ENCODE data around the gene SEC31A. TPM values are rescaled to one million over a fixed set of nuclear protein-coding genes. Genes with fewer than 3 reads are reported as not detected.

The SEC31A gene
- total RNA-seq, 4 donors from 2014 or later: 133 to 299 (median 161) TPM

DNA sequence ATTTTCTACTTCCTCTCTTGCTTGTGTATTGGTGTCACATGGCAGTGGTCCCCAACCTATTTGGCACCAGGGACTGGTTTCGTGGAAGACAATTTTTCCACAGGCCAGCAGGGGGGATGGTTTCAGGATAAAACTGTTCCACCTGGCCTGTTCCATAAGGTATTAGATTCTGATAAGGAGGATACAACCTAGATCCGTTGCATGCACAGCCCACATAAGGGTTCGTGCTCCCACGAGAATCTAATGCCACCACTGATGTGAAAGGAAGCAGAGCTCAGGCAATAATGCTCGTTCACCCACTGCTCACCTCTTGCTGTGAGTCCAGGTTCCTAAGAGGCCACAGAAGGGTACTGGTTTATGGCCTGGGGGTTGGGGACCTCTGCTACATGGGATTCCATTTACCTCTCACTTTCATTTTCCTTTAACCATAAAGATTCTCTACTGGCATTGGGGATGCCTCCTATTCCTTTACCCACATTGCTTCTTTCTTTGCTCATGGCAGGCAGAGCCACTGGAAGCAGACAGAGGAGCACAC lies 38.1 kb downstream of the SEC31A start:
- DNase-seq (ENCODE audit: low spot score in 2 of 2): no peak
- H3K27me3 ChIP-seq: no peaks in the 10 kb centered on the region
- WGBS: 66% methylated on average over 5 of the region's 5 CpGs
- TF ChIP-seq EP300 (IDR thresholded peaks at IDR 0.05) (no peak), POLR2A (IDR thresholded peaks at IDR 0.05) (no peak), POLR2AphosphoS5 (IDR thresholded peaks at IDR 0.05) (no peak)
- TF ChIP-seq, protein P1, sequence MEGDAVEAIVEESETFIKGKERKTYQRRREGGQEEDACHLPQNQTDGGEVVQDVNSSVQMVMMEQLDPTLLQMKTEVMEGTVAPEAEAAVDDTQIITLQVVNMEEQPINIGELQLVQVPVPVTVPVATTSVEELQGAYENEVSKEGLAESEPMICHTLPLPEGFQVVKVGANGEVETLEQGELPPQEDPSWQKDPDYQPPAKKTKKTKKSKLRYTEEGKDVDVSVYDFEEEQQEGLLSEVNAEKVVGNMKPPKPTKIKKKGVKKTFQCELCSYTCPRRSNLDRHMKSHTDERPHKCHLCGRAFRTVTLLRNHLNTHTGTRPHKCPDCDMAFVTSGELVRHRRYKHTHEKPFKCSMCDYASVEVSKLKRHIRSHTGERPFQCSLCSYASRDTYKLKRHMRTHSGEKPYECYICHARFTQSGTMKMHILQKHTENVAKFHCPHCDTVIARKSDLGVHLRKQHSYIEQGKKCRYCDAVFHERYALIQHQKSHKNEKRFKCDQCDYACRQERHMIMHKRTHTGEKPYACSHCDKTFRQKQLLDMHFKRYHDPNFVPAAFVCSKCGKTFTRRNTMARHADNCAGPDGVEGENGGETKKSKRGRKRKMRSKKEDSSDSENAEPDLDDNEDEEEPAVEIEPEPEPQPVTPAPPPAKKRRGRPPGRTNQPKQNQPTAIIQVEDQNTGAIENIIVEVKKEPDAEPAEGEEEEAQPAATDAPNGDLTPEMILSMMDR (IDR thresholded peaks at IDR 0.05): no peak
- H3K36me3 ChIP-seq: peaks cover 97% of the 10 kb centered on the region
- no peak overlapping the region for H3K4me3 ChIP-seq
- no peaks in the 10 kb centered on the region for H3K4me1 ChIP-seq
- H3K27ac ChIP-seq: no peak overlapping the region
- H3K9me3 ChIP-seq: no peaks in the 10 kb centered on the region

DNA sequence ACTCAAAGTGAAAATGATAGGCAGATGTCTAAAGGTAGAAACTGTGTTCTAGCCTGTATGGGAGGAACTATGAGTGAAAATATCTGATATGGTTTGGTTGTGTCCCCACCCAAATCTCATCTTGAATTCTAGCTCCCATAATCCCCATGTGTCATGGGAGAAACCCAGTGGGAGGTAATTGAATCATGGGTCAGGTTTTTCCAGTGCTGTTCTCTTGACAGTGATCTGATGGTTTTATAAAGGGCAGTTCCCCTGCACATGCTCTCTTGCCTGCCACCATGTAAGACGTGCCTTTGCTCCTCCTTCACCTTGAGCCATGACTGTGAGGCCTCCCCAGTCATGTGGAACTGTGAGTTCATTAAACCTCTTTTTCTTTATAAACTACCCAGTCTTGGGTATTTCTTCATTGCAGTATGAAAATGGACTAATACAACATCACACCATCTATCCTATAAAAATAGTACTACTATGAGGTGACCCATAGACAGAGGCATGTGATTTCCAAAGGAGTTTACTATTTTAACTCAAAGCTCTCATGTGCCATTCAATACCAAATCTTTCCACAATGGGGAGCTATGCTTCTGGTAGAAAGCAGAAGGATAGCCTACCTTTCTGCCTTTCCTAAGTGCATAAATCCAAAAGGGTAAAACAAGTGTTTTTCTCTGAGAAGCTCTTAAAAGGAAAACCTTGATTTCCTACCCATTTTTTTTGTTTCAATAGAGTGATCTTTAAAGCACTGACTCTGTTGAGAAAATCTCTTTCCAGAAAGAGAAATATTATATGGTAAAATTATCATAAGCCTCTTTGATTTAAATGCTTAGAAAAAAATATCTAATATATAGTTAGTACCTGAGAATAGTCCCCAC lies 38.8 kb downstream of the SEC31A start:
- H3K27me3 ChIP-seq: no peaks in the 10 kb centered on the region
- no peak overlapping the region for H3K27ac ChIP-seq
- peaks cover 97% of the 10 kb centered on the region for H3K36me3 ChIP-seq
- no peak for TF ChIP-seq EP300 (IDR thresholded peaks at IDR 0.05)
- TF ChIP-seq POLR2A (IDR thresholded peaks at IDR 0.05): no peak
- TF ChIP-seq, protein P1 (IDR thresholded peaks at IDR 0.05): peak in 1 of 2 donors; percentile 40
- H3K4me3 ChIP-seq: no peak overlapping the region
- WGBS: 79% methylated on average over 1 of the region's 1 CpG
- H3K4me1 ChIP-seq: no peaks in the 10 kb centered on the region
- no peaks in the 10 kb centered on the region for H3K9me3 ChIP-seq
- no peak for DNase-seq (ENCODE audit: low spot score in 2 of 2)

DNA sequence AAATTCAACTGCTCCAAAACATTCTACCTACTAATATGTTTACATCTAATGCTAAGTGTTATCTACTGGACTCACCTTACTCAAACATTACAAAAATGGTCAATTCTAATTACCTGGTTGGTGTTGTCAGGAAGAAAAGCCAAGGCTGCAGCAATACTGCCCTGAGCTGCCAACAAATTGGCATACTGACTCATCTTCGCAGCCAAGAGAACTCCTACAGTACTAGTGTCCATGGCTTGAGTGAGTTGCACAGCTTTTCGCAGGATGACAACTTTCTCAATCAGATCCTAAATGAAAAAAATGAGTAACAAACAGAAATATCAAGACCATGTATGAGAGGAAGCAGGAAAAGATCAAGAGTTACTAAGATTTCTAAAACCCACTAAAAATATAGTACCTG lies 39.6 kb downstream of the SEC31A start:
- Histone ChIP-seq H3K4me1 (no peaks in the 10 kb centered on the region), H3K36me3 (peaks cover 97% of the 10 kb centered on the region), H3K4me3 (no peak overlapping the region), H3K9me3 (no peaks in the 10 kb centered on the region), H3K27me3 (no peaks in the 10 kb centered on the region), H3K27ac (no peak overlapping the region)
- TF ChIP-seq POLR2AphosphoS5 (IDR thresholded peaks at IDR 0.05) (no peak), EP300 (IDR thresholded peaks at IDR 0.05) (no peak), POLR2A (IDR thresholded peaks at IDR 0.05) (no peak)
- TF ChIP-seq, protein P1 (IDR thresholded peaks at IDR 0.05): no peak
- 89% methylated on average over 2 of the region's 2 CpGs for WGBS
- no peak for DNase-seq (ENCODE audit: low spot score in 2 of 2)

DNA sequence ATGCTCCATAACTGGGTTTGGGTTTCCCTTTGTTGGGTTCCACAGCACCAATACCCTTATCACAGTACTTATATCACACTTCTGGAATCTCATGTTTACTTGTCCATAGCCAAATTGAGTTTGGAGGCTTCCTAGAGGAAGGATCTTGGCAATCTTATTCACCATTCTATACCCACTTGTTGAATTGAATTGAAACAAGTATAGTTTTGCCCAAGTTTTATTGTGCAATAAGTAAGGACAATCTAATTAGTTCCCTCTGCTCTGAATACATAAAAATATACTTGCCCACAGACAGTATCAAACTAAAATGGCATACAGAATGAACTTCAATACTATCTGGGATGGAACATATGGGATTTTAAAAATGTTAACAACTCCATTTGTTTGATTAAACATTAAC lies 40.3 kb downstream of the SEC31A start:
- no peak overlapping the region for H3K27ac ChIP-seq

DNA sequence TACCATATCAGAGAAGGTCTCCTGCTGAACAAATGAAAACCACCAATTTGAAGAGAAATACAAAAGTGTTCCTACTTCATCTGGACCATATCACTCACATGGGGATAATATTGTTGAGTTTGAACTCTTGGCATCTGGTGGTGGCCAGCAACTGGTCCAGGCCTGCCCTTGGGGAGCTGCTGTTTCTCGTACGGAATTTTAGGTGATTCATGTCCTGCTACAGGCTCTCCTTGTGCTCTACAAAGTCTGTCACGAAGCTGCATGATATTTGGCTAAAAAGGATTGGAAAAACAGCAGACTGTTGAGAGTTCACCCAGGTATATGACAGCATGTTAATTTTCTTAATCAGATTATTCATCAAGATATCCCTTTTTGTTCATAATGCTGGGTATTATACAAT lies 42.2 kb downstream of the SEC31A start:
- no peak overlapping the region for H3K4me3 ChIP-seq
- DNase-seq (ENCODE audit: low spot score in 2 of 2): no peak
- H3K4me1 ChIP-seq: no peaks in the 10 kb centered on the region
- H3K27me3 ChIP-seq: no peaks in the 10 kb centered on the region
- no peaks in the 10 kb centered on the region for H3K9me3 ChIP-seq
- peaks cover 96% of the 10 kb centered on the region for H3K36me3 ChIP-seq
- no peak for TF ChIP-seq POLR2AphosphoS5 (IDR thresholded peaks at IDR 0.05)
- TF ChIP-seq, protein P1 (IDR thresholded peaks at IDR 0.05): no peak
- TF ChIP-seq EP300 (IDR thresholded peaks at IDR 0.05): no peak
- no peak for TF ChIP-seq POLR2A (IDR thresholded peaks at IDR 0.05)
- 79% methylated on average over 3 of the region's 3 CpGs for WGBS
- no peak overlapping the region for H3K27ac ChIP-seq

More for the DNA sequence above, 40.3 kb downstream of the SEC31A start:
- Histone ChIP-seq H3K9me3 (no peaks in the 10 kb centered on the region), H3K27me3 (no peaks in the 10 kb centered on the region), H3K4me1 (no peaks in the 10 kb centered on the region), H3K4me3 (no peak overlapping the region), H3K36me3 (peaks cover 98% of the 10 kb centered on the region)
- DNase-seq (ENCODE audit: low spot score in 2 of 2): no peak
- TF ChIP-seq, protein P1 (IDR thresholded peaks at IDR 0.05): no peak
- no peak for TF ChIP-seq POLR2A (IDR thresholded peaks at IDR 0.05)
- TF ChIP-seq POLR2AphosphoS5 (IDR thresholded peaks at IDR 0.05): no peak
- no peak for TF ChIP-seq EP300 (IDR thresholded peaks at IDR 0.05)
